H1 (cell line): ENCODE measurements around the gene RETREG3. TPM values are rescaled to one million over a fixed set of nuclear protein-coding genes. Genes with fewer than 3 reads are reported as not detected.

ENCODE experiments used
- CTCF ChIA-PET: fragments of 300-600 bp; sonication (Branson Sonifier 250); formaldehyde crosslinking; loops from one replicate; lab custom pipeline; 2021; ENCODE audit not compliant: partially characterized antibody; lab: Charles Lee
- POLR2A ChIA-PET: fragments of 300-600 bp; sonication (Branson Sonifier 250); formaldehyde crosslinking; loops from one replicate; lab custom pipeline; 2021; ENCODE audit warnings: inconsistent platforms; ENCODE audit not compliant: partially characterized antibody; lab: Charles Lee
- DNase-seq, 2 experiments: peaks; one replicate each; pipeline versions ENCODE4 v3.0.0 to v3.0.0-alpha.2; 2010 to 2022; ENCODE audit warnings: low spot score in 2 of 2, low read depth in 1 of 2, mixed read lengths in 1 of 2
- FAIRE-seq: peaks from 2 replicates; lab custom pipeline; 2011; peaks lifted over from hg19 to GRCh38; lab: Jason Lieb, UNC
- H2AFZ ChIP-seq: 2 replicates; pipeline ENCODE4 v1.8.1; 2012; ENCODE audit warnings: low read length, inconsistent platforms
- H2AK5ac ChIP-seq: 2 replicates; pipeline ENCODE4 v1.6.1; 2013; ENCODE audit warnings: low read depth, low read length
- H2BK120ac ChIP-seq: replicated peaks from 2 replicates; pipeline ENCODE3; 2013; ENCODE audit warnings: low read depth, low read length, inconsistent platforms
- H2BK12ac ChIP-seq: 2 replicates; pipeline ENCODE4 v1.6.1; 2013; ENCODE audit warnings: low read depth, low read length
- H2BK15ac ChIP-seq: 2 replicates; pipeline ENCODE4 v1.6.1; 2013; ENCODE audit warnings: low read length
- H2BK20ac ChIP-seq: 2 replicates; pipeline ENCODE4 v1.6.1; 2013; ENCODE audit warnings: low read length
- H2BK5ac ChIP-seq: 2 replicates; pipeline ENCODE4 v1.6.1; 2013; ENCODE audit warnings: low read depth, low read length
- H3K14ac ChIP-seq: 2 replicates; pipeline ENCODE4 v1.6.1; 2013; ENCODE audit warnings: inconsistent platforms; ENCODE audit not compliant: insufficient read length
- H3K18ac ChIP-seq: 2 replicates; pipeline ENCODE4 v1.6.1; 2013; ENCODE audit warnings: low read length; ENCODE audit errors: extremely low read depth
- H3K23ac ChIP-seq: 2 replicates; pipeline ENCODE4 v1.6.1; 2013; ENCODE audit warnings: inconsistent platforms; ENCODE audit not compliant: insufficient read length
- H3K23me2 ChIP-seq: 2 replicates; pipeline ENCODE4 v1.6.1; 2013; ENCODE audit warnings: low read depth, low read length
- H3K27ac ChIP-seq: 2 replicates; pipeline ENCODE4 v1.6.1; 2011; ENCODE audit warnings: low read depth, low read length, inconsistent platforms
- H3K27me3 ChIP-seq, 4 experiments: replicated peaks in 1 of 4; 1 replicate in 1 of 4; 2 replicates in 3 of 4; pipeline versions ENCODE4 v1.6.1 to v1.8.1; 2011 to 2013; ENCODE audit warnings: low read length in 3 of 4, mild to moderate bottlenecking in 3 of 4, inconsistent platforms in 2 of 4, mixed read lengths in 2 of 4, moderate library complexity in 1 of 4; ENCODE audit not compliant: control insufficient read depth in 3 of 4, insufficient read depth in 3 of 4; ENCODE audit errors: extremely low read depth in 1 of 4
- H3K36me3 ChIP-seq, 4 experiments: 2 replicates each; pipeline versions ENCODE4 v1.6.1 to v1.8.1; 2011 to 2013; ENCODE audit warnings: mild to moderate bottlenecking in 4 of 4, low read length in 3 of 4, moderate library complexity in 2 of 4, control low read depth in 1 of 4, inconsistent platforms in 1 of 4; ENCODE audit not compliant: insufficient read depth in 4 of 4, control insufficient read depth in 2 of 4
- H3K4ac ChIP-seq: replicated peaks from 2 replicates; pipeline ENCODE3; 2013; ENCODE audit warnings: low read length, low read depth, mixed read lengths, inconsistent platforms; ENCODE audit not compliant: insufficient read length
- H3K4me1 ChIP-seq, 4 experiments: replicated peaks in 1 of 4; 1 replicate in 1 of 4; 2 replicates in 3 of 4; pipeline versions ENCODE4 v1.6.1 to v1.8.1; 2011 to 2013; ENCODE audit warnings: low read length in 3 of 4, inconsistent platforms in 2 of 4, mixed read lengths in 1 of 4; ENCODE audit not compliant: insufficient read depth in 4 of 4, control insufficient read depth in 3 of 4
- H3K4me2 ChIP-seq, 2 experiments: 2 replicates each; pipeline versions ENCODE4 v1.6.1 to v1.8.1; 2011 to 2013; ENCODE audit warnings: low read depth in 2 of 2, low read length in 2 of 2, control low read depth in 1 of 2, inconsistent platforms in 1 of 2, mild to moderate bottlenecking in 1 of 2; ENCODE audit not compliant: insufficient read depth in 1 of 2
- H3K4me3 ChIP-seq, 4 experiments: fragments of 200-600, 300-600 bp in 1 of 4; sonication (generic), shearing (Covaris generic), sonication (Bioruptor Twin) in 1 of 4; 2 replicates each; pipeline versions ENCODE4 v1.5.1 to v1.8.1; 2011 to 2016; ENCODE audit warnings: low read length in 4 of 4, low read depth in 3 of 4, control low read depth in 2 of 4, inconsistent platforms in 2 of 4, mild to moderate bottlenecking in 2 of 4, mixed read lengths in 1 of 4, moderate library complexity in 1 of 4; ENCODE audit not compliant: insufficient read depth in 2 of 4; ENCODE audit errors: extremely low read depth in 1 of 4
- H3K56ac ChIP-seq: replicated peaks from 2 replicates; pipeline ENCODE3; 2013; ENCODE audit warnings: low read depth, mild to moderate bottlenecking, mixed read lengths, low read length, inconsistent platforms; ENCODE audit not compliant: insufficient read length
- H3K79me1 ChIP-seq: 2 replicates; pipeline ENCODE4 v1.6.1; 2013; ENCODE audit warnings: low read depth, low read length, control low read depth
- H3K79me2 ChIP-seq, 2 experiments: 2 replicates each; pipeline versions ENCODE4 v1.6.1 to v1.8.1; 2012 to 2013; ENCODE audit warnings: low read length in 2 of 2, mild to moderate bottlenecking in 2 of 2, inconsistent platforms in 1 of 2; ENCODE audit not compliant: insufficient read depth in 2 of 2, control insufficient read depth in 1 of 2
- H3K9ac ChIP-seq, 4 experiments: replicated peaks in 1 of 4; 1 replicate in 1 of 4; 2 replicates in 3 of 4; pipeline versions ENCODE4 v1.6.1 to v1.8.1; 2011 to 2013; ENCODE audit warnings: low read depth in 3 of 4, low read length in 3 of 4, control low read depth in 2 of 4, mild to moderate bottlenecking in 2 of 4, moderate library complexity in 2 of 4, inconsistent platforms in 1 of 4; ENCODE audit errors: extremely low read depth in 1 of 4
- H3K9me3 ChIP-seq, 2 experiments: 2 replicates each; pipeline versions ENCODE4 v1.6.1 to v1.8.1; 2012 to 2013; ENCODE audit warnings: mild to moderate bottlenecking in 2 of 2, moderate library complexity in 2 of 2, control low read depth in 1 of 2, inconsistent platforms in 1 of 2, low read depth in 1 of 2, low read length in 1 of 2, mixed read lengths in 1 of 2; ENCODE audit not compliant: insufficient read depth in 2 of 2
- H4K20me1 ChIP-seq, 2 experiments: replicated peaks in 1 of 2; 2 replicates each; pipeline versions ENCODE3 to v1.8.1; 2011 to 2013; ENCODE audit warnings: inconsistent platforms in 2 of 2, low read length in 2 of 2, mild to moderate bottlenecking in 1 of 2; ENCODE audit not compliant: insufficient read depth in 2 of 2, control insufficient read depth in 1 of 2
- H4K5ac ChIP-seq: 2 replicates; pipeline ENCODE4 v1.6.1; 2013; ENCODE audit warnings: low read length, low read depth, mixed read lengths, inconsistent platforms; ENCODE audit not compliant: insufficient read length
- H4K8ac ChIP-seq: 2 replicates; pipeline ENCODE4 v1.8.0; 2013; ENCODE audit warnings: mild to moderate bottlenecking, moderate library complexity, low read length, inconsistent platforms; ENCODE audit not compliant: insufficient read depth; ENCODE audit errors: extremely low read depth
- H4K91ac ChIP-seq: replicated peaks from 2 replicates; pipeline ENCODE3; 2013; ENCODE audit warnings: low read length, mixed read lengths, inconsistent platforms; ENCODE audit not compliant: insufficient read length
- CEBPB ChIP-seq: IDR thresholded peaks from 2 replicates; pipeline ENCODE4 v1.6.1; 2012; ENCODE audit warnings: low read depth, low read length
- POLR2A ChIP-seq, 2 experiments: IDR thresholded peaks; 1 replicate in 1 of 2; 2 replicates in 1 of 2; pipeline ENCODE4 v1.6.1; 2011; ENCODE audit warnings: low read depth in 2 of 2, low read length in 2 of 2, mild to moderate bottlenecking in 2 of 2; ENCODE audit errors: control extremely low read depth in 1 of 2
- WGBS, 2 experiments: shearing (Covaris generic) in 1 of 2; methylation state at CpG; one replicate each; pipeline versions ENCODE4 v1.1.6 to v1.1.7; 2013 to 2015; ENCODE audit warnings: low lambda C conversion rate in 2 of 2, mixed read lengths in 2 of 2, inconsistent platforms in 1 of 2, low coverage in 1 of 2, missing lambda C conversion rate in 1 of 2; ENCODE audit not compliant: insufficient replicate concordance in 2 of 2, insufficient coverage in 1 of 2, insufficient read length in 1 of 2; ENCODE audit errors: extremely low coverage in 1 of 2, missing lambda C conversion rate in 1 of 2; 5-methylcytosine and 5-hydroxymethylcytosine counted together
- polyA plus RNA-seq, 7 experiments: library from polyadenylated mRNA; depleted of rRNA in 3 of 7; stranded (reverse) in 5 of 7; unstranded in 2 of 7; fragments of >200 nt in 5 of 7; fragments of 200-250 nt in 2 of 7; gene quantifications; 1 replicate in 5 of 7; 2 replicates in 1 of 7; 4 replicates in 1 of 7; pipeline versions ENCODE4 v1.2.1 to v1.2.3, GENCODE V29; 2011 to 2013; ENCODE audit warnings: missing spikeins in 2 of 7, mixed read lengths in 2 of 7
- total RNA-seq: library from RNA; stranded (reverse); fragmentation: NEBNext Ultra II Directional; extraction: Animal tissue kit (Norgen Biotek cat#: 25700); gene quantifications from 2 replicates; pipeline ENCODE4 v1.2.1, GENCODE V29; 2021
- TF ChIP-seq, protein P1 (sequence below): IDR thresholded peaks from 2 replicates; pipeline ENCODE4 v1.6.1; 2012; ENCODE audit warnings: low read length, inconsistent platforms

The RETREG3 gene
- total and polyA plus RNA-seq, 2 of the 8 experiments (the other 6 are each of a cell fraction or from before 2014, with no cell fraction given), result 23.7 to 42.6 TPM

GRCh38 chr17:42564815-42565522, 44.2 kb downstream of the RETREG3 start:
- H3K27ac ChIP-seq, result no peak overlapping the region
- FAIRE-seq (no peak), DNase-seq (no peak)
- H3K14ac ChIP-seq, result no peak overlapping the region
- H3K23ac ChIP-seq, result no peak overlapping the region
- H3K79me1 ChIP-seq, result peaks cover 17% of the 10 kb centered on the region
- H3K36me3 ChIP-seq, result peaks cover 11 to 28% (median 24%) of the 10 kb centered on the region in 4 experiments
- no peak overlapping the region for H2BK12ac ChIP-seq
- no peak overlapping the region for H3K4me3 ChIP-seq
- H3K79me2 ChIP-seq, result peaks cover 9 to 22% of the 10 kb centered on the region in 2 experiments; a peak in 3 of 4 replicates
- H3K4me2 ChIP-seq, result no peak overlapping the region
- H3K9ac ChIP-seq, result no peak overlapping the region
- no peak overlapping the region for H2AK5ac ChIP-seq
- no peak overlapping the region for H4K5ac ChIP-seq
- no peak overlapping the region for H2BK20ac ChIP-seq
- H2BK15ac ChIP-seq, result no peak overlapping the region
- ChIA-PET CTCF (interaction anchor here (1.1 to 3.9 kb wide), 4 partner anchors 11 to 44 kb away, joined by 3 to 22 read pairs (median 10); partner anchors contain the start of genes HSD17B1 and PSMC3IP), POLR2A (interaction anchor here (0.6 to 8.1 kb wide), 4 partner anchors 11 to 174 kb away, joined by 3 to 74 read pairs (median 9); partner anchors contain the start of genes HSD17B1 and PSMC3IP)
- H3K56ac ChIP-seq, result no peak overlapping the region
- no peak overlapping the region for H3K4ac ChIP-seq
- no peaks in the 10 kb centered on the region for H3K27me3 ChIP-seq
- H3K23me2 ChIP-seq, result peaks cover 18% of the 10 kb centered on the region
- H2AFZ ChIP-seq, result no peak overlapping the region
- 92% methylated on average over 15 of the region's 15 CpGs; no CpG with 5 or more reads in 1 of the 2 experiments for WGBS, 2 experiments
- H2BK5ac ChIP-seq, result no peak overlapping the region
- H3K18ac ChIP-seq, result no peak overlapping the region
- no peak overlapping the region for H4K91ac ChIP-seq
- H2BK120ac ChIP-seq, result no peak overlapping the region
- TF ChIP-seq, protein P1, sequence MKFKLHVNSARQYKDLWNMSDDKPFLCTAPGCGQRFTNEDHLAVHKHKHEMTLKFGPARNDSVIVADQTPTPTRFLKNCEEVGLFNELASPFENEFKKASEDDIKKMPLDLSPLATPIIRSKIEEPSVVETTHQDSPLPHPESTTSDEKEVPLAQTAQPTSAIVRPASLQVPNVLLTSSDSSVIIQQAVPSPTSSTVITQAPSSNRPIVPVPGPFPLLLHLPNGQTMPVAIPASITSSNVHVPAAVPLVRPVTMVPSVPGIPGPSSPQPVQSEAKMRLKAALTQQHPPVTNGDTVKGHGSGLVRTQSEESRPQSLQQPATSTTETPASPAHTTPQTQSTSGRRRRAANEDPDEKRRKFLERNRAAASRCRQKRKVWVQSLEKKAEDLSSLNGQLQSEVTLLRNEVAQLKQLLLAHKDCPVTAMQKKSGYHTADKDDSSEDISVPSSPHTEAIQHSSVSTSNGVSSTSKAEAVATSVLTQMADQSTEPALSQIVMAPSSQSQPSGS, result no peak
- no peak for TF ChIP-seq POLR2A (IDR thresholded peaks at IDR 0.05; ENCODE audit: control extremely low read depth in 1 of 2, low read depth in 2 of 2, low read length in 2 of 2)
- no peak for TF ChIP-seq CEBPB
- H3K4me1 ChIP-seq, result peaks cover 0 to 21% (median 9%) of the 10 kb centered on the region in 4 experiments; a peak in 5 of 7 replicates
- H4K20me1 ChIP-seq, result peaks cover 0 to 1% of the 10 kb centered on the region in 2 experiments
- no peak overlapping the region for H4K8ac ChIP-seq
- H3K9me3 ChIP-seq, result no peaks in the 10 kb centered on the region
